Measurements from ENCODE around the gene DDR2.

DNA sequence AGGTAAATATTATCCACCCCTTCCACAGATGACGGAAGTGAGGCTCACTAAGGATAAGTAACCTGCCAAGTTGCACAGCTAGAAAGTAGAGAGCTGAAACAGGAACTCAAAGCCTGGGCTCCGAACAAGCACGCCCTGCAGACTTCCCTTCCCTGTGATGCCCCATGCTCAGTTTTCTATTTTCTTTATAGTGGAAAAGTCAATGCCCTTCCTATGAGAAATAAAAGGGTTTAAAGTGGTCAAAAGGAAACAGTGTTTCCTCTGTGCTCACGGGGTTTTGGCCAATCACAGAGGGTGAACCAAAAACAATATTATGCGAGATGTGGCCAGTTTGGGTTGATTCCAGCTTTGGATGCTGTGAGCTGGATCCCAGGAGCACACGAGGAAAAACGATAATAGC, 44.5 kb downstream of the DDR2 start:
- TF ChIP-seq CTCF (IDR thresholded peaks at IDR 0.05), result no peak
- no peak for TF ChIP-seq POLR2A (IDR thresholded peaks at IDR 0.05)
